Measurements from ENCODE around the gene SNCAIP. TPM values are rescaled to one million over a fixed set of nuclear protein-coding genes. Genes with fewer than 3 reads are reported as not detected.

Gene SNCAIP
- total and polyA plus RNA-seq, 12 donors: 0.54 to 2.5 (median 1.4) TPM

DNA sequence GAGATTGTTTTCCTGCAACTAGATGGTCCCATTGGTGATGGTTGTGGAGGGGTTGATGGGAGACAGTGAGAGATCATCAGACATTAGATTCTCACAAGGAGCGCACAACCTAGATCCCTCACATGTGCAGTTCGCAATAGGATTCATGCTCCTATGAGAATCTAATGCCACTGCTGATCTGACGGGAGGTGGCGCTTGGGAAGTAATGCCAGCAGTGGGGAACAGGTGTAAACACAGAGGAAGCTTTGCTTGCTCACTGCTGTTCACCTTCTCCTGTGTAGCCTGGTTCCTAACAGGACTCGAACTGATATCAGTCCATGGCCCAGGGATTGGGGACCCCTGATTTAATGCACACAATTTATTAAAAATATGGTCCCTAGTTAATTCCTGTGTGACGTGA, 18.8 kb downstream of the SNCAIP start:
- ATAC-seq: no peak
- Histone ChIP-seq H3K4me3 (no peak overlapping the region), H3K36me3 (no peaks in the 10 kb centered on the region), H3K9me3 (no peaks in the 10 kb centered on the region), H3K4me1 (no peaks in the 10 kb centered on the region), H3K27me3 (no peaks in the 10 kb centered on the region), H3K27ac (no peak overlapping the region)
- DNase-seq: no peak
- 97 to 98% methylated on average over 6 of the region's 6 CpGs for WGBS, 2 donors
- TF ChIP-seq, protein P1, sequence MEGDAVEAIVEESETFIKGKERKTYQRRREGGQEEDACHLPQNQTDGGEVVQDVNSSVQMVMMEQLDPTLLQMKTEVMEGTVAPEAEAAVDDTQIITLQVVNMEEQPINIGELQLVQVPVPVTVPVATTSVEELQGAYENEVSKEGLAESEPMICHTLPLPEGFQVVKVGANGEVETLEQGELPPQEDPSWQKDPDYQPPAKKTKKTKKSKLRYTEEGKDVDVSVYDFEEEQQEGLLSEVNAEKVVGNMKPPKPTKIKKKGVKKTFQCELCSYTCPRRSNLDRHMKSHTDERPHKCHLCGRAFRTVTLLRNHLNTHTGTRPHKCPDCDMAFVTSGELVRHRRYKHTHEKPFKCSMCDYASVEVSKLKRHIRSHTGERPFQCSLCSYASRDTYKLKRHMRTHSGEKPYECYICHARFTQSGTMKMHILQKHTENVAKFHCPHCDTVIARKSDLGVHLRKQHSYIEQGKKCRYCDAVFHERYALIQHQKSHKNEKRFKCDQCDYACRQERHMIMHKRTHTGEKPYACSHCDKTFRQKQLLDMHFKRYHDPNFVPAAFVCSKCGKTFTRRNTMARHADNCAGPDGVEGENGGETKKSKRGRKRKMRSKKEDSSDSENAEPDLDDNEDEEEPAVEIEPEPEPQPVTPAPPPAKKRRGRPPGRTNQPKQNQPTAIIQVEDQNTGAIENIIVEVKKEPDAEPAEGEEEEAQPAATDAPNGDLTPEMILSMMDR (IDR thresholded peaks at IDR 0.05): no peak
- intact Hi-C loops (cut with DNase I): no loop called here

DNA sequence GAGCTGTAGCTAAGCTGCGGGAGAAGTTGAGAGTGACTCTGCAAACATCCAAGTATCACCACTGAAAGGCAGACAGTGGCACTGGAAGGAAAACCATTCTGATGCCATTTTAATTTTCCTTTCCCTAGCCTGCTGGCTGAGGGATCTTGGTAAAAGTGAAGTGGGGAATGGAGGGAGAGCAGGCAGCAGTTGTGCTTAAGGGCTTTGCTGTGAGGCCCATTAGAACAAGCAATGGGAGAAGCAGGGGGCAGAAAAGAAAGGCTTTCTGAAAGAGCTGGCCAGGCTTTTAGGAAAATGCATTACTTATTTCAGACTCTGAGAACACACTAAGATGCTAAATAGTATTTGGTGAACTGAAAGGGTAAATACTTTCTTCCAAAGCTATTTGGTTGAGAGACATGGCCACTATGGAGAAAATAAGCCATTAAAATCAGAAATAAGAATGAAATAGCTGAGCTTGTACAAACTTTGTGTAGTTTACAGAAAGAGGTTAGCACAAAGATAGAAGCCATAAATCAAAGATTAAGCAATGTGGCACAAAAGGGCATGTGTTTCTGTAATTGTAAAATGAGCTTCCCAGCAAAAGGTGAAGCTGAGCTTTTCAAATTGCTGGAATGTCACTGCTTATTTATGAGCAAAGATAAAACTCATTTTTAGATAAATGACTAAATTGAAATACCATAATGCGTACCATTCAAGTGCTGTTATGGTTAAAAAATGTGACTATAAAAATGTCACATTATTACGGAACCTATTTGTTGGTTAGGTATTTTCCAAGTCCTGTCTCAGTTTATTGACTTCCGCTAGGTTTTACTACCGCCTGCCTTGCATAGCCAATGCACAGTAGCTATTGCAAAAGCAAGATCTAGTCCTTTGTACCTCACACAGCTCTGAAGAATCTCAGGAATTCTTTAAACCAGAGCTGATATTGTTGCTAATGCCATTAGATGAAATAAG, 20.8 kb downstream of the SNCAIP start:
- 93 to 96% methylated on average over 5 of the region's 5 CpGs for WGBS, 2 donors
- intact Hi-C loops (cut with DNase I): no loop called here
- TF ChIP-seq, protein P1 (IDR thresholded peaks at IDR 0.05): no peak
- no peaks in the 10 kb centered on the region for H3K27me3 ChIP-seq
- ATAC-seq (no peak), DNase-seq (no peak)
- H3K9me3 ChIP-seq: no peaks in the 10 kb centered on the region
- no peaks in the 10 kb centered on the region for H3K36me3 ChIP-seq
- no peak overlapping the region for H3K27ac ChIP-seq
- no peaks in the 10 kb centered on the region for H3K4me1 ChIP-seq
- H3K4me3 ChIP-seq: no peak overlapping the region

DNA sequence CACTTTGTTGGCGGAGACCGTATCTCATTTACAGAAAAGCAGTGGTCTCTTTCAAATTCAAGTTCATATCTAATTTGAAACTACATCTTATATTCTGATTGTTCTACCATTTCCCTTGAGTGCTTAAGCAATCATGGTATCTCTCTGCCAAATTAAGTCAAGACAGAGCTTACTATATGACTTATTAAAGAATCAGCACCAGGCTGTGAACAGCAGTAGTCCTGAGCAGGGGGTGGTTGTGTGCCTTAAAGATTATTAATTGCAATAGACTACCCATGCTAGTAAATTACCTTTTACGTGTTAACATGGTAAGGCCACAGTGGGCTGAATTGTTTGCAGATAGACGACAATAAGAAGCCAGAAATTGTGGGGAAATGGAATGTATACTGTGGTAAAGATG, 21.5 kb downstream of the SNCAIP start:
- Histone ChIP-seq H3K27me3 (no peaks in the 10 kb centered on the region), H3K36me3 (no peaks in the 10 kb centered on the region), H3K4me1 (no peaks in the 10 kb centered on the region), H3K27ac (no peak overlapping the region), H3K9me3 (no peaks in the 10 kb centered on the region), H3K4me3 (no peak overlapping the region)
- intact Hi-C loops (cut with DNase I): no loop called here
- ATAC-seq (no peak), DNase-seq (no peak)
- TF ChIP-seq, protein P1 (IDR thresholded peaks at IDR 0.05): no peak
- 92 to 99% methylated on average over 4 of the region's 4 CpGs for WGBS, 2 donors

DNA sequence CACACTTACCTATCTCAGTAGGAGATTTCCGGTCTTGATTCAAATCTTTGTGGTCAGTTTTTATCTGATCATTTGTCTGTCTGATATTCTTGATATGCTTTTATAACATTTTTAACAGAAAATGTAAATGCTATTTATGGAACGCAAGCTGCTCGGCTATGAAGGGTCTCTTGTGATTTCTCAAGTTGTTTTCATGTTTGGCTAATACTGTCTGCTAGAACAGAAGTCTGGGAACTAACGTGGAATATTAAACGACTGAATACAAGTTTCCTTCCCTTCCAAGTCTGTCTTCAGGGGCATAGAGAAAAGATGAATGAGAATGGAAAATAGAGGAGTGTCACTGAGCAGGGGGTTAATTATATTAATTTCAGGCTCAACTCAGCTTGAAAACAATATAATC, 27.6 kb downstream of the SNCAIP start:
- Histone ChIP-seq H3K4me1 (no peaks in the 10 kb centered on the region), H3K4me3 (no peak overlapping the region), H3K9me3 (no peaks in the 10 kb centered on the region), H3K27ac (no peak overlapping the region), H3K36me3 (no peaks in the 10 kb centered on the region), H3K27me3 (no peaks in the 10 kb centered on the region)
- intact Hi-C loops (cut with DNase I): no loop called here
- TF ChIP-seq, protein P1 (IDR thresholded peaks at IDR 0.05): no peak
- ATAC-seq (no peak), DNase-seq (no peak)
- WGBS, 2 donors: 63 to 77% methylated on average over 5 of the region's 5 CpGs
